Activated T-helper 1 cell treated with Interleukin-2 at 50 U/mL for 16 hours (primary cell): Measurements from ENCODE around the gene DNAH3.
"Not testable (repeated sequence)": the region's sequence is repeated elsewhere in the genome, so short reads cannot be mapped to it uniquely, and the experiment has no call there.

Experiments used
- DNase-seq: peaks from one replicate; pipeline ENCODE4 v3.0.0-alpha.2; 2020; ENCODE audit warnings: low read depth

Gene DNAH3

GRCh38 chr16:21150375-21151001 lies at the start of gene DNAH3:
Gene DNAH3, minus strand, starts transcription at chr16:21150846. Its CDS starts 527 bp downstream, at chr16:21150319.
- no peak for DNase-seq

GRCh38 chr16:21199607-21200218 lies 49.1 kb upstream of the DNAH3 start:
- no peak for DNase-seq

- DNase-seq: no peak
Measured at GRCh38 chr16:21197621-21198020, 47.0 kb upstream of the DNAH3 start.

- DNase-seq: no peak
Measured at GRCh38 chr16:21197112-21197511, 46.5 kb upstream of the DNAH3 start.

GRCh38 chr16:21195330-21195729 lies 44.7 kb upstream of the DNAH3 start:
- not testable (repeated sequence) for DNase-seq

GRCh38 chr16:21194771-21195301 lies 44.2 kb upstream of the DNAH3 start:
- no peak for DNase-seq

GRCh38 chr16:21192991-21193390 lies 42.3 kb upstream of the DNAH3 start:
- DNase-seq: no peak

GRCh38 chr16:21190599-21190998 lies 40.0 kb upstream of the DNAH3 start:
- DNase-seq: no peak

GRCh38 chr16:21190013-21190412 lies 39.4 kb upstream of the DNAH3 start:
- no peak for DNase-seq

- DNase-seq: no peak
Measured at GRCh38 chr16:21189311-21189710, 38.7 kb upstream of the DNAH3 start.

- no peak for DNase-seq
Measured at GRCh38 chr16:21186326-21186691, 35.7 kb upstream of the DNAH3 start.

- no peak for DNase-seq
Measured at GRCh38 chr16:21185659-21186325, 35.1 kb upstream of the DNAH3 start.

- DNase-seq: no peak
Measured at GRCh38 chr16:21184834-21185233, 34.2 kb upstream of the DNAH3 start.

GRCh38 chr16:21183995-21184394 lies 33.3 kb upstream of the DNAH3 start:
- no peak for DNase-seq

GRCh38 chr16:21179983-21180365 lies 29.3 kb upstream of the DNAH3 start:
- no peak for DNase-seq

GRCh38 chr16:21179126-21179982 lies 28.7 kb upstream of the DNAH3 start:
- DNase-seq: no peak

GRCh38 chr16:21175397-21175796 lies 24.8 kb upstream of the DNAH3 start:
- DNase-seq: no peak

- DNase-seq: no peak
Measured at GRCh38 chr16:21172650-21173049, 22.0 kb upstream of the DNAH3 start.

GRCh38 chr16:21170116-21170515 lies 19.5 kb upstream of the DNAH3 start:
- not testable (repeated sequence) for DNase-seq

- no peak for DNase-seq
Measured at GRCh38 chr16:21169249-21169981, 18.8 kb upstream of the DNAH3 start.

GRCh38 chr16:21167929-21168602 lies 17.4 kb upstream of the DNAH3 start:
- no peak for DNase-seq
